SK-N-SH (cell line): Measurements from ENCODE around the gene PLEKHG1. TPM values are rescaled to one million over a fixed set of nuclear protein-coding genes. Genes with fewer than 3 reads are reported as not detected.

ENCODE experiments used
- CTCF ChIA-PET: fragments of 300-600, 350-600 bp; formaldehyde crosslinking; extraction: SDS; loops from one replicate; lab custom pipeline; 2021; lab: Yijun Ruan, JAX
- POLR2A ChIA-PET: fragments of 350-600 bp; sonication (Branson Sonifier 250); formaldehyde crosslinking; extraction: SDS; loops from one replicate; lab custom pipeline; 2020; ENCODE audit warnings: antibody characterized with exemption, inconsistent platforms; lab: Yijun Ruan, JAX
- DNase-seq: peaks from one replicate; pipeline ENCODE4 v3.0.0; 2012
- H2AFZ ChIP-seq: fragments of 200-600 bp; sonication (generic); 2 replicates; pipeline ENCODE4 v1.8.1; 2016; ENCODE audit warnings: antibody characterized with exemption, mild to moderate bottlenecking, low read depth
- H3F3A ChIP-seq: fragments of 200-600 bp; sonication (generic); replicated peaks from 2 replicates; pipeline ENCODE3; 2016; ENCODE audit warnings: antibody characterized with exemption, mild to moderate bottlenecking; ENCODE audit not compliant: insufficient read depth
- H3K27ac ChIP-seq, 2 experiments: fragments of 200-500 bp in 1 of 2; fragments of 200-600 bp in 1 of 2; sonication (Bioruptor generic) in 1 of 2; sonication (generic), shearing (Covaris generic) in 1 of 2; 2 replicates each; pipeline versions ENCODE4 v1.5.1 to v1.6.1; 2014 to 2016; ENCODE audit warnings: low read depth in 2 of 2, inconsistent platforms in 1 of 2, low read length in 1 of 2, mild to moderate bottlenecking in 1 of 2, mixed read lengths in 1 of 2
- H3K27me3 ChIP-seq: fragments of 200-600 bp; sonication (generic), shearing (Covaris generic); 2 replicates; pipeline ENCODE4 v1.6.1; 2016; ENCODE audit warnings: mixed run types; ENCODE audit not compliant: insufficient read depth
- H3K36me3 ChIP-seq, 2 experiments: fragments of 200-500 bp in 1 of 2; fragments of 200-600 bp in 1 of 2; sonication (Bioruptor generic) in 1 of 2; sonication (generic) in 1 of 2; replicated peaks in 1 of 2; 2 replicates each; pipeline versions ENCODE3 to v1.5.1; 2014 to 2016; ENCODE audit warnings: low read length in 1 of 2, mild to moderate bottlenecking in 1 of 2; ENCODE audit not compliant: insufficient read depth in 2 of 2, control insufficient read depth in 1 of 2
- H3K4me1 ChIP-seq, 2 experiments: fragments of 200-500 bp in 1 of 2; fragments of 200-600 bp in 1 of 2; sonication (Bioruptor generic) in 1 of 2; sonication (generic), shearing (Covaris generic) in 1 of 2; 2 replicates each; pipeline versions ENCODE4 v1.5.1 to v1.6.1; 2014 to 2016; ENCODE audit warnings: low read depth in 1 of 2, low read length in 1 of 2, mixed run types in 1 of 2; ENCODE audit not compliant: insufficient read depth in 2 of 2, control insufficient read depth in 1 of 2
- H3K4me2 ChIP-seq: fragments of 200-600 bp; sonication (generic), shearing (Covaris generic); 2 replicates; pipeline ENCODE4 v1.6.1; 2017; ENCODE audit warnings: mixed run types
- H3K4me3 ChIP-seq, 2 experiments: fragments of 200-500 bp in 1 of 2; fragments of 200-600 bp in 1 of 2; sonication (Bioruptor generic) in 1 of 2; sonication (generic), shearing (Covaris generic) in 1 of 2; 2 replicates each; pipeline versions ENCODE4 v1.5.1 to v1.8.1; 2014 to 2016; ENCODE audit warnings: low read depth in 2 of 2, inconsistent platforms in 1 of 2, low read length in 1 of 2, mild to moderate bottlenecking in 1 of 2, mixed read lengths in 1 of 2, moderate library complexity in 1 of 2
- H3K79me2 ChIP-seq: fragments of 200-600 bp; sonication (generic); 2 replicates; pipeline ENCODE4 v1.8.1; 2017; ENCODE audit warnings: mild to moderate bottlenecking; ENCODE audit not compliant: insufficient read depth
- H3K9ac ChIP-seq: fragments of 200-600 bp; sonication (generic); 2 replicates; pipeline ENCODE4 v1.6.1; 2017; ENCODE audit warnings: mixed run types
- H3K9me2 ChIP-seq: fragments of 200-600 bp; sonication (generic); 2 replicates; pipeline ENCODE4 v1.6.1; 2017; ENCODE audit warnings: mixed run types
- H3K9me3 ChIP-seq: fragments of 200-600 bp; sonication (generic); 2 replicates; pipeline ENCODE4 v1.6.1; 2017; ENCODE audit warnings: mixed run types, mild to moderate bottlenecking, moderate library complexity
- H4K20me1 ChIP-seq: fragments of 200-600 bp; sonication (generic); 2 replicates; pipeline ENCODE4 v1.6.1; 2017; ENCODE audit warnings: mild to moderate bottlenecking, mixed run types; ENCODE audit not compliant: insufficient read depth
- ELF1 ChIP-seq: IDR thresholded peaks from 2 replicates; pipeline ENCODE4 v1.4.0; 2012
- FOXJ3 ChIP-seq: sonication (generic); formaldehyde crosslinking; IDR thresholded peaks from 2 replicates; pipeline ENCODE4 v1.5.1; 2020; ENCODE audit warnings: mild to moderate bottlenecking, missing genetic modification reagents
- GABPA ChIP-seq: IDR thresholded peaks from 2 replicates; pipeline ENCODE4 v1.4.0; 2012; ENCODE audit warnings: low read depth, mild to moderate bottlenecking
- GATA2 ChIP-seq: sonication (generic); formaldehyde crosslinking; IDR thresholded peaks from 2 replicates; pipeline ENCODE4 v1.5.0; 2020; ENCODE audit warnings: mild to moderate bottlenecking, missing genetic modification reagents
- MEF2A ChIP-seq: IDR thresholded peaks from 2 replicates; pipeline ENCODE4 v1.4.0; 2012; ENCODE audit warnings: low read depth, borderline replicate concordance
- MXI1 ChIP-seq: IDR thresholded peaks from 2 replicates; pipeline ENCODE4 v1.6.1; 2012; ENCODE audit warnings: mild to moderate bottlenecking, low read depth, low read length, improper control_type of control experiment
- NRF1 ChIP-seq: IDR thresholded peaks from 2 replicates; pipeline ENCODE4 v1.6.1; 2012; ENCODE audit warnings: low read depth, mild to moderate bottlenecking, low read length
- POLR2AphosphoS5 ChIP-seq: IDR thresholded peaks from 2 replicates; pipeline ENCODE4 v1.6.1; 2012; ENCODE audit warnings: low read depth, low read length
- RAD21 ChIP-seq: IDR thresholded peaks from 2 replicates; pipeline ENCODE4 v1.6.1; 2012; ENCODE audit warnings: mild to moderate bottlenecking, low read length
- RFX5 ChIP-seq: IDR thresholded peaks from 2 replicates; pipeline ENCODE4 v1.6.1; 2012; ENCODE audit warnings: mild to moderate bottlenecking, improper control_type of control experiment, low read length
- SIN3A ChIP-seq: IDR thresholded peaks from 2 replicates; pipeline ENCODE4 v1.6.1; 2012; ENCODE audit warnings: low read depth, mild to moderate bottlenecking, low read length, moderate library complexity, borderline replicate concordance
- SMC3 ChIP-seq: IDR thresholded peaks from 2 replicates; pipeline ENCODE4 v1.6.1; 2012; ENCODE audit warnings: low read depth, low read length, improper control_type of control experiment
- TCF12 ChIP-seq: IDR thresholded peaks from 2 replicates; pipeline ENCODE4 v1.4.0; 2012
- TEAD4 ChIP-seq: IDR thresholded peaks from 2 replicates; pipeline ENCODE4 v1.4.0; 2012; ENCODE audit warnings: mild to moderate bottlenecking, borderline replicate concordance; ENCODE audit not compliant: insufficient read depth
- USF2 ChIP-seq: fragments of 150-350 bp; IDR thresholded peaks from 2 replicates; pipeline ENCODE4 v1.6.1; 2017; ENCODE audit warnings: antibody characterized with exemption, low read length, low read depth, borderline replicate concordance
- YY1 ChIP-seq: IDR thresholded peaks from 2 replicates; pipeline ENCODE4 v1.4.0; 2012; ENCODE audit warnings: low read depth, mild to moderate bottlenecking
- WGBS: methylation state at CpG from one replicate; pipeline ENCODE4 v1.1.6; 2017; ENCODE audit warnings: low lambda C conversion rate; 5-methylcytosine and 5-hydroxymethylcytosine counted together
- polyA plus RNA-seq, 3 experiments: library from polyadenylated mRNA; depleted of rRNA; stranded (reverse); fragments of >200 nt; gene quantifications; 2 replicates each; pipeline ENCODE4 v1.2.3, GENCODE V29; 2012
- TF ChIP-seq, protein P1 (sequence below): fragments of 200-600 bp; sonication (generic); IDR thresholded peaks from 2 replicates; pipeline ENCODE4 v1.6.1; 2017; ENCODE audit warnings: antibody characterized with exemption, mild to moderate bottlenecking, moderate library complexity
- TF ChIP-seq, protein P2 (sequence below): IDR thresholded peaks from 2 replicates; pipeline ENCODE4 v1.6.1; 2012; ENCODE audit warnings: mild to moderate bottlenecking, low read depth, low read length, moderate library complexity
- TF ChIP-seq, protein P3 (sequence below): IDR thresholded peaks from 2 replicates; pipeline ENCODE4 v1.4.0; 2012; ENCODE audit warnings: low read depth, borderline replicate concordance
- TF ChIP-seq, protein P4 (sequence below): IDR thresholded peaks from 2 replicates; pipeline ENCODE4; 2012

PLEKHG1 gene
- polyA plus RNA-seq, 1 of the 3 experiments (the other 2 are of a cell fraction) = 0.02 TPM

DNA sequence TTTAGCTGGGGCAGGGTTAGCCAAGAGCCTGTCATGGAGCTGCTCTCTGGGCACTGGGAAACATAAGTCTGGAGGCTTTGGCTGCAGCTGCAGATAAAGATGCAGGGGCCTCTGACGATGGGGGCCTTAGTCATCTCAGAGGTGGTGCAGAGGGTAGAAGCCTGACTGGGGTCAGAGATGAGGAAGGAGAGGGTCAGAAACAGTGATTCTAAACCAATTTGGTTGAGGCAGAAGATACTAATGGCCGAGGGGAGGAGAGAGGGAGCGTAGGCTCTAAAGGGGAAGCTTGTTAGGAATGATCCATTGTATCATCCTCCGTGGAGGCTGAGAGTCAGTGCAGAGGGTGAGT lies 33.8 kb downstream of the PLEKHG1 start (continued):
- TF ChIP-seq, protein P1, sequence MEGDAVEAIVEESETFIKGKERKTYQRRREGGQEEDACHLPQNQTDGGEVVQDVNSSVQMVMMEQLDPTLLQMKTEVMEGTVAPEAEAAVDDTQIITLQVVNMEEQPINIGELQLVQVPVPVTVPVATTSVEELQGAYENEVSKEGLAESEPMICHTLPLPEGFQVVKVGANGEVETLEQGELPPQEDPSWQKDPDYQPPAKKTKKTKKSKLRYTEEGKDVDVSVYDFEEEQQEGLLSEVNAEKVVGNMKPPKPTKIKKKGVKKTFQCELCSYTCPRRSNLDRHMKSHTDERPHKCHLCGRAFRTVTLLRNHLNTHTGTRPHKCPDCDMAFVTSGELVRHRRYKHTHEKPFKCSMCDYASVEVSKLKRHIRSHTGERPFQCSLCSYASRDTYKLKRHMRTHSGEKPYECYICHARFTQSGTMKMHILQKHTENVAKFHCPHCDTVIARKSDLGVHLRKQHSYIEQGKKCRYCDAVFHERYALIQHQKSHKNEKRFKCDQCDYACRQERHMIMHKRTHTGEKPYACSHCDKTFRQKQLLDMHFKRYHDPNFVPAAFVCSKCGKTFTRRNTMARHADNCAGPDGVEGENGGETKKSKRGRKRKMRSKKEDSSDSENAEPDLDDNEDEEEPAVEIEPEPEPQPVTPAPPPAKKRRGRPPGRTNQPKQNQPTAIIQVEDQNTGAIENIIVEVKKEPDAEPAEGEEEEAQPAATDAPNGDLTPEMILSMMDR = no peak

GRCh38 chr6:150634176-150634963 lies 34.7 kb downstream of the PLEKHG1 start:
- Histone ChIP-seq H4K20me1 (no peaks in the 10 kb centered on the region), H3K27me3 (no peaks in the 10 kb centered on the region), H3K9me2 (no peaks in the 10 kb centered on the region), H3K27ac (no peak overlapping the region), H3K9me3 (no peaks in the 10 kb centered on the region), H3F3A (no peaks in the 10 kb centered on the region), H3K4me2 (no peak overlapping the region), H3K4me1 (no peaks in the 10 kb centered on the region), H2AFZ (no peak overlapping the region), H3K9ac (no peak overlapping the region), H3K79me2 (no peaks in the 10 kb centered on the region), H3K36me3 (no peaks in the 10 kb centered on the region), H3K4me3 (no peak overlapping the region)
- TF ChIP-seq MXI1 (no peak), GABPA (no peak), RAD21 (no peak), SIN3A (no peak), MEF2A (no peak), FOXJ3 (CRISPR knock-in tag) (no peak), TCF12 (no peak), GATA2 (no peak), POLR2AphosphoS5 (no peak), TEAD4 (no peak), USF2 (no peak), ELF1 (no peak), RFX5 (no peak), YY1 (no peak), NRF1 (no peak), SMC3 (no peak)
- TF ChIP-seq, protein P2, sequence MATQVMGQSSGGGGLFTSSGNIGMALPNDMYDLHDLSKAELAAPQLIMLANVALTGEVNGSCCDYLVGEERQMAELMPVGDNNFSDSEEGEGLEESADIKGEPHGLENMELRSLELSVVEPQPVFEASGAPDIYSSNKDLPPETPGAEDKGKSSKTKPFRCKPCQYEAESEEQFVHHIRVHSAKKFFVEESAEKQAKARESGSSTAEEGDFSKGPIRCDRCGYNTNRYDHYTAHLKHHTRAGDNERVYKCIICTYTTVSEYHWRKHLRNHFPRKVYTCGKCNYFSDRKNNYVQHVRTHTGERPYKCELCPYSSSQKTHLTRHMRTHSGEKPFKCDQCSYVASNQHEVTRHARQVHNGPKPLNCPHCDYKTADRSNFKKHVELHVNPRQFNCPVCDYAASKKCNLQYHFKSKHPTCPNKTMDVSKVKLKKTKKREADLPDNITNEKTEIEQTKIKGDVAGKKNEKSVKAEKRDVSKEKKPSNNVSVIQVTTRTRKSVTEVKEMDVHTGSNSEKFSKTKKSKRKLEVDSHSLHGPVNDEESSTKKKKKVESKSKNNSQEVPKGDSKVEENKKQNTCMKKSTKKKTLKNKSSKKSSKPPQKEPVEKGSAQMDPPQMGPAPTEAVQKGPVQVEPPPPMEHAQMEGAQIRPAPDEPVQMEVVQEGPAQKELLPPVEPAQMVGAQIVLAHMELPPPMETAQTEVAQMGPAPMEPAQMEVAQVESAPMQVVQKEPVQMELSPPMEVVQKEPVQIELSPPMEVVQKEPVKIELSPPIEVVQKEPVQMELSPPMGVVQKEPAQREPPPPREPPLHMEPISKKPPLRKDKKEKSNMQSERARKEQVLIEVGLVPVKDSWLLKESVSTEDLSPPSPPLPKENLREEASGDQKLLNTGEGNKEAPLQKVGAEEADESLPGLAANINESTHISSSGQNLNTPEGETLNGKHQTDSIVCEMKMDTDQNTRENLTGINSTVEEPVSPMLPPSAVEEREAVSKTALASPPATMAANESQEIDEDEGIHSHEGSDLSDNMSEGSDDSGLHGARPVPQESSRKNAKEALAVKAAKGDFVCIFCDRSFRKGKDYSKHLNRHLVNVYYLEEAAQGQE = no peak
- TF ChIP-seq, protein P3, sequence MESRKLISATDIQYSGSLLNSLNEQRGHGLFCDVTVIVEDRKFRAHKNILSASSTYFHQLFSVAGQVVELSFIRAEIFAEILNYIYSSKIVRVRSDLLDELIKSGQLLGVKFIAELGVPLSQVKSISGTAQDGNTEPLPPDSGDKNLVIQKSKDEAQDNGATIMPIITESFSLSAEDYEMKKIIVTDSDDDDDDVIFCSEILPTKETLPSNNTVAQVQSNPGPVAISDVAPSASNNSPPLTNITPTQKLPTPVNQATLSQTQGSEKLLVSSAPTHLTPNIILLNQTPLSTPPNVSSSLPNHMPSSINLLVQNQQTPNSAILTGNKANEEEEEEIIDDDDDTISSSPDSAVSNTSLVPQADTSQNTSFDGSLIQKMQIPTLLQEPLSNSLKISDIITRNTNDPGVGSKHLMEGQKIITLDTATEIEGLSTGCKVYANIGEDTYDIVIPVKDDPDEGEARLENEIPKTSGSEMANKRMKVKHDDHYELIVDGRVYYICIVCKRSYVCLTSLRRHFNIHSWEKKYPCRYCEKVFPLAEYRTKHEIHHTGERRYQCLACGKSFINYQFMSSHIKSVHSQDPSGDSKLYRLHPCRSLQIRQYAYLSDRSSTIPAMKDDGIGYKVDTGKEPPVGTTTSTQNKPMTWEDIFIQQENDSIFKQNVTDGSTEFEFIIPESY = no peak
- TF ChIP-seq, protein P4, sequence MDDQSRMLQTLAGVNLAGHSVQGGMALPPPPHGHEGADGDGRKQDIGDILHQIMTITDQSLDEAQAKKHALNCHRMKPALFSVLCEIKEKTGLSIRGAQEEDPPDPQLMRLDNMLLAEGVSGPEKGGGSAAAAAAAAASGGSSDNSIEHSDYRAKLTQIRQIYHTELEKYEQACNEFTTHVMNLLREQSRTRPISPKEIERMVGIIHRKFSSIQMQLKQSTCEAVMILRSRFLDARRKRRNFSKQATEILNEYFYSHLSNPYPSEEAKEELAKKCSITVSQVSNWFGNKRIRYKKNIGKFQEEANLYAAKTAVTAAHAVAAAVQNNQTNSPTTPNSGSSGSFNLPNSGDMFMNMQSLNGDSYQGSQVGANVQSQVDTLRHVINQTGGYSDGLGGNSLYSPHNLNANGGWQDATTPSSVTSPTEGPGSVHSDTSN = no peak
- CTCF ChIA-PET = no interaction called here
- POLR2A ChIA-PET = no interaction called here
- no peak for DNase-seq
- 16% methylated on average over 4 of the region's 4 CpGs for WGBS
